ENCODE results near the gene SPANXD.

Gene SPANXD

DNA sequence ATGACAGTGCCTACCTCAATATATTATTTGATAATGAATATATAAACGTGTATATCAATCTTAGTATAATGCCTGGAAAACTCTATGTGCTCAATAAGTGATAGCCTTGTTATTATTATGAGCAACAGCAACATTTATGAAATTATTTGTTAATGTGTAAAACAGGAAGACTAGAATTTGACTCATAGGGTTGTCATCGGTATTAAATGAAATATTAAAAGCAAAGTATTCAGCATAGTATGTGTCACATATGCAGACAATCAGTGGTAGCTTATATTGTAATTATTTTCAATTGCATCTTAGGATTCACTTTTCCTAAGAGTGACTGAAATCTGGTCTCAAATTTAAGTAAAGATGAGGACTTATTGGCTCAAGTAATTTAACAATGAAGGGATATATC lies 24.6 kb downstream of the SPANXD start:
- ATAC-seq = no peak
- no peak for TF ChIP-seq ISL1 (CRISPR knock-in tag; IDR thresholded peaks at IDR 0.05)
- no peak for TF ChIP-seq PPARA (CRISPR knock-in tag; IDR thresholded peaks at IDR 0.05; ENCODE audit: borderline replicate concordance)
- TF ChIP-seq, protein P1, sequence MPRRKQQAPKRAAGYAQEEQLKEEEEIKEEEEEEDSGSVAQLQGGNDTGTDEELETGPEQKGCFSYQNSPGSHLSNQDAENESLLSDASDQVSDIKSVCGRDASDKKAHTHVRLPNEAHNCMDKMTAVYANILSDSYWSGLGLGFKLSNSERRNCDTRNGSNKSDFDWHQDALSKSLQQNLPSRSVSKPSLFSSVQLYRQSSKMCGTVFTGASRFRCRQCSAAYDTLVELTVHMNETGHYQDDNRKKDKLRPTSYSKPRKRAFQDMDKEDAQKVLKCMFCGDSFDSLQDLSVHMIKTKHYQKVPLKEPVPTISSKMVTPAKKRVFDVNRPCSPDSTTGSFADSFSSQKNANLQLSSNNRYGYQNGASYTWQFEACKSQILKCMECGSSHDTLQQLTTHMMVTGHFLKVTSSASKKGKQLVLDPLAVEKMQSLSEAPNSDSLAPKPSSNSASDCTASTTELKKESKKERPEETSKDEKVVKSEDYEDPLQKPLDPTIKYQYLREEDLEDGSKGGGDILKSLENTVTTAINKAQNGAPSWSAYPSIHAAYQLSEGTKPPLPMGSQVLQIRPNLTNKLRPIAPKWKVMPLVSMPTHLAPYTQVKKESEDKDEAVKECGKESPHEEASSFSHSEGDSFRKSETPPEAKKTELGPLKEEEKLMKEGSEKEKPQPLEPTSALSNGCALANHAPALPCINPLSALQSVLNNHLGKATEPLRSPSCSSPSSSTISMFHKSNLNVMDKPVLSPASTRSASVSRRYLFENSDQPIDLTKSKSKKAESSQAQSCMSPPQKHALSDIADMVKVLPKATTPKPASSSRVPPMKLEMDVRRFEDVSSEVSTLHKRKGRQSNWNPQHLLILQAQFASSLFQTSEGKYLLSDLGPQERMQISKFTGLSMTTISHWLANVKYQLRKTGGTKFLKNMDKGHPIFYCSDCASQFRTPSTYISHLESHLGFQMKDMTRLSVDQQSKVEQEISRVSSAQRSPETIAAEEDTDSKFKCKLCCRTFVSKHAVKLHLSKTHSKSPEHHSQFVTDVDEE (CRISPR knock-in tag; IDR thresholded peaks at IDR 0.05) = no peak
- TF ChIP-seq, protein P2, sequence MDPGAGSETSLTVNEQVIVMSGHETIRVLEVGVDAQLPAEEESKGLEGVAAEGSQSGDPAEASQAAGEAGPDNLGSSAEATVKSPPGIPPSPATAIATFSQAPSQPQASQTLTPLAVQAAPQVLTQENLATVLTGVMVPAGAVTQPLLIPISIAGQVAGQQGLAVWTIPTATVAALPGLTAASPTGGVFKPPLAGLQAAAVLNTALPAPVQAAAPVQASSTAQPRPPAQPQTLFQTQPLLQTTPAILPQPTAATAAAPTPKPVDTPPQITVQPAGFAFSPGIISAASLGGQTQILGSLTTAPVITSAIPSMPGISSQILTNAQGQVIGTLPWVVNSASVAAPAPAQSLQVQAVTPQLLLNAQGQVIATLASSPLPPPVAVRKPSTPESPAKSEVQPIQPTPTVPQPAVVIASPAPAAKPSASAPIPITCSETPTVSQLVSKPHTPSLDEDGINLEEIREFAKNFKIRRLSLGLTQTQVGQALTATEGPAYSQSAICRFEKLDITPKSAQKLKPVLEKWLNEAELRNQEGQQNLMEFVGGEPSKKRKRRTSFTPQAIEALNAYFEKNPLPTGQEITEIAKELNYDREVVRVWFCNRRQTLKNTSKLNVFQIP (CRISPR knock-in tag; IDR thresholded peaks at IDR 0.05; ENCODE audit: borderline replicate concordance, low read depth) = no peak
- TF ChIP-seq ZNF565 (CRISPR knock-in tag; conservative IDR thresholded peaks at IDR 0.05; ENCODE audit: low read depth) = no peak
- TF ChIP-seq BACH2 (CRISPR knock-in tag; IDR thresholded peaks at IDR 0.05; ENCODE audit: borderline replicate concordance) = no peak
- TF ChIP-seq ZC3H10 (CRISPR knock-in tag; IDR thresholded peaks at IDR 0.05) = no peak
- no peak for TF ChIP-seq ZFP3 (CRISPR knock-in tag; IDR thresholded peaks at IDR 0.05)
- TF ChIP-seq GLIS3 (CRISPR knock-in tag; IDR thresholded peaks at IDR 0.05) = no peak
- TF ChIP-seq TOX (CRISPR knock-in tag; IDR thresholded peaks at IDR 0.05; ENCODE audit: borderline replicate concordance) = no peak
- TF ChIP-seq ARNTL (CRISPR knock-in tag; IDR thresholded peaks at IDR 0.05; ENCODE audit: borderline replicate concordance, low read depth) = no peak
- no peak for TF ChIP-seq RARB (CRISPR knock-in tag; IDR thresholded peaks at IDR 0.05)

DNA sequence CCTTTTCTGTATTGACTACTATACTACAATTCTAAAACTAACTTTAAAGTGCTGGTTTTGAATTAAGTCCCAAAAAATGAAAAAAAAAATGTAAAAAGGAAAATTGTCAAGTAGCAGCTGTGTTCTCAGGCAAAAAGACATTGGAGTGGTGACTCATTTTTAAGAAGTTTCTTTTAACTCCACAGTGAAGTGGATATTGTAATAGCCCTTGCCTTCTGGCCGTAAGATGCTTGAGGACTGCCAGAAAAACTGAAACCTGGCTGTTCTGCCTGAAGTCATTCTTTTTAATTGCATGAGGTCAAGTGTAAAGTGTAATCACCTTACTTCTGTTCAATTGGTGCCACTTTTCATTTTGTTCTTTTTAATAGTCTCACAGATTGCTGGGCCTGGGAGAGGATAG lies 28.9 kb downstream of the SPANXD start:
- no peak for TF ChIP-seq ARNTL (CRISPR knock-in tag; IDR thresholded peaks at IDR 0.05; ENCODE audit: borderline replicate concordance, low read depth)
- no peak for TF ChIP-seq RARB (CRISPR knock-in tag; IDR thresholded peaks at IDR 0.05)
- no peak for TF ChIP-seq ZC3H10 (CRISPR knock-in tag; IDR thresholded peaks at IDR 0.05)
- no peak for TF ChIP-seq PPARA (CRISPR knock-in tag; IDR thresholded peaks at IDR 0.05; ENCODE audit: borderline replicate concordance)
- TF ChIP-seq, protein P1 (CRISPR knock-in tag; IDR thresholded peaks at IDR 0.05) = no peak
- no peak for TF ChIP-seq ZNF8 (CRISPR knock-in tag; IDR thresholded peaks at IDR 0.05)
- TF ChIP-seq ZFP3 (CRISPR knock-in tag; IDR thresholded peaks at IDR 0.05) = no peak
- no peak for TF ChIP-seq ZNF70 (CRISPR knock-in tag; IDR thresholded peaks at IDR 0.05)
- TF ChIP-seq, protein P2 (CRISPR knock-in tag; IDR thresholded peaks at IDR 0.05; ENCODE audit: borderline replicate concordance, low read depth) = no peak
- TF ChIP-seq BACH2 (CRISPR knock-in tag; IDR thresholded peaks at IDR 0.05; ENCODE audit: borderline replicate concordance) = no peak
- no peak for TF ChIP-seq GLIS3 (CRISPR knock-in tag; IDR thresholded peaks at IDR 0.05)
- no peak for TF ChIP-seq ZFP30 (CRISPR knock-in tag; IDR thresholded peaks at IDR 0.05)

DNA sequence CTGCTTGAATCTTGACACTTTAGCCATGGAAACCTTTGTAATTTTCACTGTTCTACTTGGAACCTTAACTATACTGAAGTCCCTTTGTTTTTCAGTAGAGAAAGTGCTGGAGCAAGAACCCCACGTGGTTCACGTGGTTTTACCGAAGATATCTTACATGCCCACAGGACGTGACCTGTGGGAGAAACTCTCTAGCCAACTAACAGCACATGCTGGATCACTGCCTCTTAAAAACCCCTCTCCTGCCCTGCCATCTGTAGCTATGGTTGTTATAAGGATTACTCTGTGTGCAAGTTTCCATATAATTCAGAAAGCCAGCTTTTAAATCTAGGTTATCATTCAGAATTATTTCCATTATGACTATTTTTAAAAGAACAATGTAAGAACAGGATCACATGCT lies 30.2 kb downstream of the SPANXD start:
- no peak for ATAC-seq
- TF ChIP-seq PPARA (CRISPR knock-in tag; IDR thresholded peaks at IDR 0.05; ENCODE audit: borderline replicate concordance) = no peak
- no peak for TF ChIP-seq CSDC2 (CRISPR knock-in tag; IDR thresholded peaks at IDR 0.05)
- no peak for TF ChIP-seq RARB (CRISPR knock-in tag; IDR thresholded peaks at IDR 0.05)
- TF ChIP-seq ZNF565 (CRISPR knock-in tag; conservative IDR thresholded peaks at IDR 0.05; ENCODE audit: low read depth) = no peak
- TF ChIP-seq, protein P3, sequence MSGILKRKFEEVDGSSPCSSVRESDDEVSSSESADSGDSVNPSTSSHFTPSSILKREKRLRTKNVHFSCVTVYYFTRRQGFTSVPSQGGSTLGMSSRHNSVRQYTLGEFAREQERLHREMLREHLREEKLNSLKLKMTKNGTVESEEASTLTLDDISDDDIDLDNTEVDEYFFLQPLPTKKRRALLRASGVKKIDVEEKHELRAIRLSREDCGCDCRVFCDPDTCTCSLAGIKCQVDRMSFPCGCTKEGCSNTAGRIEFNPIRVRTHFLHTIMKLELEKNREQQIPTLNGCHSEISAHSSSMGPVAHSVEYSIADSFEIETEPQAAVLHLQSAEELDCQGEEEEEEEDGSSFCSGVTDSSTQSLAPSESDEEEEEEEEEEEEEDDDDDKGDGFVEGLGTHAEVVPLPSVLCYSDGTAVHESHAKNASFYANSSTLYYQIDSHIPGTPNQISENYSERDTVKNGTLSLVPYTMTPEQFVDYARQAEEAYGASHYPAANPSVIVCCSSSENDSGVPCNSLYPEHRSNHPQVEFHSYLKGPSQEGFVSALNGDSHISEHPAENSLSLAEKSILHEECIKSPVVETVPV (CRISPR knock-in tag; IDR thresholded peaks at IDR 0.05) = no peak
- no peak for TF ChIP-seq BACH2 (CRISPR knock-in tag; IDR thresholded peaks at IDR 0.05; ENCODE audit: borderline replicate concordance)
- no peak for TF ChIP-seq ZFP3 (CRISPR knock-in tag; IDR thresholded peaks at IDR 0.05)
- TF ChIP-seq SNAI2 (CRISPR knock-in tag; IDR thresholded peaks at IDR 0.05) = no peak
- no peak for TF ChIP-seq ZNF70 (CRISPR knock-in tag; IDR thresholded peaks at IDR 0.05)
- TF ChIP-seq ARNTL (CRISPR knock-in tag; IDR thresholded peaks at IDR 0.05; ENCODE audit: borderline replicate concordance, low read depth) = no peak

More for the DNA sequence above, 28.9 kb downstream of the SPANXD start:
- ATAC-seq = no peak

Measured in SK-N-SH treated with all-trans-retinoic acid at 6 μM for 48 hours (cell line).